Measurements from ENCODE around the gene LACC1.

DNA sequence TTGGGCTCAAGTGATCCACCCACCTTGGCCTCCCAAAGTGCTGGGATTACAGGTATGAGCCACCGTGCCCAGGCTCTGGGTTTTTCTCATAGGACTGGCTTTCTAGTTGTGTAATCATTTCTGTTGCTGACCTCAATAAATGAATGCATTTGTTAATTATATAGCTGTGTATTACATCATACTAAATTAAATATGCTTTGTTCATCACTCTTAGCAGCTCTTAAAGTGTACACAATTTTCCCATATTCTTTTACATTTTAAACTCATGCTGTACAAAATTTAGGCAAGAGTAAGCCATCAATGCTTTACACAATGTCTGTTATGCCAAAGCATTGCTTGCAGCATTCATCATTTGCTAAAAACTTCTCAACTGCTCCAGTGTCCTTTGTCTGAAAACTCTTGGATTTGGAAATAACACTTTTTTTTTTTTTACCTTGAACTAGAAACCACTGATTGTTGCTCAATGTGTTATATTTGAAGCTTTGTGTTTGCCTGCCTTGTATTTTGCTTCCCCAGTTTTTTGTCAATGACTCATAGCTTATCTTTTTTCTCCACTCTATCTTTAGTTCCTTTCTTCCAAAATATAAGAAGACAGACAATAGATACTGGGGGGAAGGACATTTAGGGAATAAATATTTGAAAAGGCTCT, 31.6 kb upstream of the LACC1 start:
- no peak for TF ChIP-seq CTCF (IDR thresholded peaks at IDR 0.05; ENCODE audit: extremely low read depth in 1 of 2, insufficient read depth in 1 of 2, low read depth in 1 of 2, low read length in 2 of 2)
- TF ChIP-seq POLR2AphosphoS5 (IDR thresholded peaks at IDR 0.05; ENCODE audit: insufficient read depth, low read depth, low read length): no peak
- TF ChIP-seq, protein P1, sequence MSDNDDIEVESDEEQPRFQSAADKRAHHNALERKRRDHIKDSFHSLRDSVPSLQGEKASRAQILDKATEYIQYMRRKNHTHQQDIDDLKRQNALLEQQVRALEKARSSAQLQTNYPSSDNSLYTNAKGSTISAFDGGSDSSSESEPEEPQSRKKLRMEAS (IDR thresholded peaks at IDR 0.05; ENCODE audit: insufficient read depth, insufficient read length): no peak
- peak; percentile 56 for TF ChIP-seq FOS (IDR thresholded peaks at IDR 0.05; ENCODE audit: borderline replicate concordance, insufficient read depth, low read length)
- peak; percentile 85 for TF ChIP-seq JUN (IDR thresholded peaks at IDR 0.05; ENCODE audit: borderline replicate concordance, insufficient read depth, insufficient read length, low read depth)
- no peak for TF ChIP-seq EZH2 (IDR thresholded peaks at IDR 0.05; ENCODE audit: borderline replicate concordance, low read depth, low read length, severe bottlenecking)
- TF ChIP-seq POLR2A (IDR thresholded peaks at IDR 0.05; ENCODE audit: low read depth, low read length): no peak
